ENCODE results near the gene SLC38A3.

DNA sequence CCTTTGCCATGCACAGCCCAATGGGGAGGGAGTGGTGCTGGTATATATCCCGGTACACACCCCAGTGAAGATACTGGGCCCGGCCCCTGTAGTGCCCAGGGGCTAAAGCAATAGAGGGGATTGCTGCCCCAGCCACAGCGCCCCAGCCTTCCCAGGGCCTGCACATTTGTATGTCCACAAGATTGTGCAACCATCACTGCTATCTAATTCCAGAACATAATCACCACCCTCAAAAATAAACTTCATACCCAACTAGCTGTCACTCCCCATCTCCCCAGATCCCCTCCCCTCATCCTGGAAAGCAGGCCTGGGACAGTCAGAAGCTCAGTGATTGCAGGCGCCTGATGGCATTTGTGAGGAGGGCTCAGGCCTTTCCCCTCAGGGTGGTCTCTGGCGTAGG is 44.4 kb downstream of the SLC38A3 start:
- TF ChIP-seq CCAR2 (IDR thresholded peaks at IDR 0.05; ENCODE audit: low read depth, low read length) (no peak), SMC3 (conservative IDR thresholded peaks at IDR 0.05; ENCODE audit: insufficient read depth, low read depth, low read length) (no peak), MAFG (tag; conservative IDR thresholded peaks at IDR 0.05) (no peak)
- TF ChIP-seq, protein P1, sequence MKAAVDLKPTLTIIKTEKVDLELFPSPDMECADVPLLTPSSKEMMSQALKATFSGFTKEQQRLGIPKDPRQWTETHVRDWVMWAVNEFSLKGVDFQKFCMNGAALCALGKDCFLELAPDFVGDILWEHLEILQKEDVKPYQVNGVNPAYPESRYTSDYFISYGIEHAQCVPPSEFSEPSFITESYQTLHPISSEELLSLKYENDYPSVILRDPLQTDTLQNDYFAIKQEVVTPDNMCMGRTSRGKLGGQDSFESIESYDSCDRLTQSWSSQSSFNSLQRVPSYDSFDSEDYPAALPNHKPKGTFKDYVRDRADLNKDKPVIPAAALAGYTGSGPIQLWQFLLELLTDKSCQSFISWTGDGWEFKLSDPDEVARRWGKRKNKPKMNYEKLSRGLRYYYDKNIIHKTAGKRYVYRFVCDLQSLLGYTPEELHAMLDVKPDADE (conservative IDR thresholded peaks at IDR 0.05; ENCODE audit: control insufficient read depth, low read depth, low read length) = no peak
- TF ChIP-seq, protein P2, sequence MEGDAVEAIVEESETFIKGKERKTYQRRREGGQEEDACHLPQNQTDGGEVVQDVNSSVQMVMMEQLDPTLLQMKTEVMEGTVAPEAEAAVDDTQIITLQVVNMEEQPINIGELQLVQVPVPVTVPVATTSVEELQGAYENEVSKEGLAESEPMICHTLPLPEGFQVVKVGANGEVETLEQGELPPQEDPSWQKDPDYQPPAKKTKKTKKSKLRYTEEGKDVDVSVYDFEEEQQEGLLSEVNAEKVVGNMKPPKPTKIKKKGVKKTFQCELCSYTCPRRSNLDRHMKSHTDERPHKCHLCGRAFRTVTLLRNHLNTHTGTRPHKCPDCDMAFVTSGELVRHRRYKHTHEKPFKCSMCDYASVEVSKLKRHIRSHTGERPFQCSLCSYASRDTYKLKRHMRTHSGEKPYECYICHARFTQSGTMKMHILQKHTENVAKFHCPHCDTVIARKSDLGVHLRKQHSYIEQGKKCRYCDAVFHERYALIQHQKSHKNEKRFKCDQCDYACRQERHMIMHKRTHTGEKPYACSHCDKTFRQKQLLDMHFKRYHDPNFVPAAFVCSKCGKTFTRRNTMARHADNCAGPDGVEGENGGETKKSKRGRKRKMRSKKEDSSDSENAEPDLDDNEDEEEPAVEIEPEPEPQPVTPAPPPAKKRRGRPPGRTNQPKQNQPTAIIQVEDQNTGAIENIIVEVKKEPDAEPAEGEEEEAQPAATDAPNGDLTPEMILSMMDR (IDR thresholded peaks at IDR 0.05 in 2 of 3, conservative IDR thresholded peaks at IDR 0.05 in 1 of 3; ENCODE audit: insufficient read depth in 2 of 3, low read depth in 1 of 3, low read length in 3 of 3) = no peak

All from K562 (cell line).